Panc1 (cell line): ENCODE results near the gene WFDC12. TPM values are rescaled to one million over a fixed set of nuclear protein-coding genes. Genes with fewer than 3 reads are reported as not detected.

Experiments used
- ATAC-seq: fragments of 200-7000 bp; cut with Tn5 transposase; 2 replicates; pipeline ENCODE4 v1.9.1; 2020; ENCODE audit warnings: mild to moderate bottlenecking, moderate library complexity
- BruUV-seq: library from RNA; stranded (reverse); fragments of 400-500 nt; replicated peaks from 2 replicates; lab custom pipeline; 2021; lab: Mats Ljungman, UMichigan
- CTCF ChIA-PET: fragments of 300-600 bp; sonication (Branson Sonifier 250); formaldehyde crosslinking; loops from one replicate; lab custom pipeline; 2022; ENCODE audit warnings: antibody characterized with exemption; lab: Charles Lee
- POLR2A ChIA-PET: fragments of 300-600 bp; sonication (Branson Sonifier 250); formaldehyde crosslinking; loops from one replicate; lab custom pipeline; 2022; ENCODE audit warnings: antibody characterized with exemption; lab: Charles Lee
- DNase-seq: peaks from one replicate; pipeline ENCODE4 v3.0.0-alpha.2; 2010; ENCODE audit warnings: low read depth, low spot score
- H3K27ac ChIP-seq: 2 replicates; pipeline ENCODE4 v1.5.1; 2011; ENCODE audit warnings: mild to moderate bottlenecking, low read length, inconsistent platforms
- H3K27me3 ChIP-seq: fragments of 200-500 bp; sonication (Bioruptor generic); 2 replicates; pipeline ENCODE4 v1.6.0; 2014; ENCODE audit warnings: low read length, inconsistent platforms; ENCODE audit not compliant: control insufficient read depth, insufficient read depth
- H3K36me3 ChIP-seq: fragments of 200-500 bp; sonication (Bioruptor generic); 2 replicates; pipeline ENCODE4 v1.5.1; 2014; ENCODE audit warnings: inconsistent platforms, mild to moderate bottlenecking, low read length, moderate library complexity; ENCODE audit not compliant: control insufficient read depth, insufficient read depth
- H3K4me1 ChIP-seq: 2 replicates; pipeline ENCODE4 v1.5.1; 2011; ENCODE audit warnings: inconsistent platforms, mild to moderate bottlenecking, low read length, moderate library complexity; ENCODE audit not compliant: control insufficient read depth, insufficient read depth
- H3K4me3 ChIP-seq, 2 experiments: 2 replicates each; pipeline ENCODE4 v1.5.1; 2011 to 2012; ENCODE audit warnings: low read depth in 2 of 2, low read length in 2 of 2, mild to moderate bottlenecking in 2 of 2, inconsistent platforms in 1 of 2, moderate library complexity in 1 of 2
- H3K9me3 ChIP-seq: fragments of 200-500 bp; sonication (Bioruptor generic); 2 replicates; pipeline ENCODE4 v1.5.1; 2014; ENCODE audit warnings: low read depth, mild to moderate bottlenecking, inconsistent platforms, low read length, moderate library complexity; ENCODE audit not compliant: control insufficient read depth, insufficient read depth
- POLR2AphosphoS5 ChIP-seq: IDR thresholded peaks from 2 replicates; pipeline ENCODE4 v1.6.1; 2012; ENCODE audit warnings: mild to moderate bottlenecking, low read depth, low read length, moderate library complexity
- SIN3A ChIP-seq: IDR thresholded peaks from 2 replicates; pipeline ENCODE4 v1.6.1; 2012; ENCODE audit warnings: low read depth, mild to moderate bottlenecking, low read length, moderate library complexity, borderline replicate concordance; ENCODE audit not compliant: insufficient read depth
- TCF7L2 ChIP-seq: IDR thresholded peaks from 2 replicates; pipeline ENCODE4 v1.6.1; 2011; ENCODE audit warnings: mild to moderate bottlenecking, low read depth, low read length, inconsistent platforms
- in situ Hi-C: cut with HindIII; loops from 2 replicates; pipeline ENCODE4 v1.10.0; 2016; ENCODE audit warnings: low sequenced_read_pairs, low pct_unique_long_range_greater_than_20kb
- intact Hi-C: fragments of 100-400 bp; cut with micrococcal nuclease; formaldehyde crosslinking; loops from one replicate; pipeline ENCODE4 v1.10.0; 2022; ENCODE audit not compliant: unreplicated experiment
- total RNA-seq: library from RNA; stranded (reverse); gene quantifications from one replicate; pipeline ENCODE4 v1.2.1, GENCODE V29; 2021; ENCODE audit not compliant: unreplicated experiment
- TF ChIP-seq, protein P1 (sequence below): fragments of 450-650 bp; IDR thresholded peaks from 2 replicates; pipeline ENCODE4 v1.5.1; 2017; ENCODE audit warnings: mild to moderate bottlenecking
- TF ChIP-seq, protein P2 (sequence below), 2 experiments: IDR thresholded peaks; 2 replicates each; pipeline ENCODE4 v1.6.1; 2011 to 2012; ENCODE audit warnings: low read depth in 2 of 2, control low read depth in 1 of 2, low read length in 1 of 2, mild to moderate bottlenecking in 1 of 2, moderate library complexity in 1 of 2; ENCODE audit not compliant: insufficient read depth in 1 of 2

The WFDC12 gene
- total RNA-seq, 1 experiment from 2014 or later: not detected

- Histone ChIP-seq H3K27me3 (peaks cover 5% of the 10 kb centered on the region), H3K36me3 (no peaks in the 10 kb centered on the region), H3K4me3 (no peak overlapping the region), H3K4me1 (no peaks in the 10 kb centered on the region), H3K27ac (no peak overlapping the region), H3K9me3 (no peaks in the 10 kb centered on the region)
- ATAC-seq (no peak), DNase-seq (no peak)
- TF ChIP-seq POLR2AphosphoS5 (no peak), SIN3A (no peak), TCF7L2 (no peak)
- TF ChIP-seq, protein P1, sequence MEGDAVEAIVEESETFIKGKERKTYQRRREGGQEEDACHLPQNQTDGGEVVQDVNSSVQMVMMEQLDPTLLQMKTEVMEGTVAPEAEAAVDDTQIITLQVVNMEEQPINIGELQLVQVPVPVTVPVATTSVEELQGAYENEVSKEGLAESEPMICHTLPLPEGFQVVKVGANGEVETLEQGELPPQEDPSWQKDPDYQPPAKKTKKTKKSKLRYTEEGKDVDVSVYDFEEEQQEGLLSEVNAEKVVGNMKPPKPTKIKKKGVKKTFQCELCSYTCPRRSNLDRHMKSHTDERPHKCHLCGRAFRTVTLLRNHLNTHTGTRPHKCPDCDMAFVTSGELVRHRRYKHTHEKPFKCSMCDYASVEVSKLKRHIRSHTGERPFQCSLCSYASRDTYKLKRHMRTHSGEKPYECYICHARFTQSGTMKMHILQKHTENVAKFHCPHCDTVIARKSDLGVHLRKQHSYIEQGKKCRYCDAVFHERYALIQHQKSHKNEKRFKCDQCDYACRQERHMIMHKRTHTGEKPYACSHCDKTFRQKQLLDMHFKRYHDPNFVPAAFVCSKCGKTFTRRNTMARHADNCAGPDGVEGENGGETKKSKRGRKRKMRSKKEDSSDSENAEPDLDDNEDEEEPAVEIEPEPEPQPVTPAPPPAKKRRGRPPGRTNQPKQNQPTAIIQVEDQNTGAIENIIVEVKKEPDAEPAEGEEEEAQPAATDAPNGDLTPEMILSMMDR: no peak
- TF ChIP-seq, protein P2, sequence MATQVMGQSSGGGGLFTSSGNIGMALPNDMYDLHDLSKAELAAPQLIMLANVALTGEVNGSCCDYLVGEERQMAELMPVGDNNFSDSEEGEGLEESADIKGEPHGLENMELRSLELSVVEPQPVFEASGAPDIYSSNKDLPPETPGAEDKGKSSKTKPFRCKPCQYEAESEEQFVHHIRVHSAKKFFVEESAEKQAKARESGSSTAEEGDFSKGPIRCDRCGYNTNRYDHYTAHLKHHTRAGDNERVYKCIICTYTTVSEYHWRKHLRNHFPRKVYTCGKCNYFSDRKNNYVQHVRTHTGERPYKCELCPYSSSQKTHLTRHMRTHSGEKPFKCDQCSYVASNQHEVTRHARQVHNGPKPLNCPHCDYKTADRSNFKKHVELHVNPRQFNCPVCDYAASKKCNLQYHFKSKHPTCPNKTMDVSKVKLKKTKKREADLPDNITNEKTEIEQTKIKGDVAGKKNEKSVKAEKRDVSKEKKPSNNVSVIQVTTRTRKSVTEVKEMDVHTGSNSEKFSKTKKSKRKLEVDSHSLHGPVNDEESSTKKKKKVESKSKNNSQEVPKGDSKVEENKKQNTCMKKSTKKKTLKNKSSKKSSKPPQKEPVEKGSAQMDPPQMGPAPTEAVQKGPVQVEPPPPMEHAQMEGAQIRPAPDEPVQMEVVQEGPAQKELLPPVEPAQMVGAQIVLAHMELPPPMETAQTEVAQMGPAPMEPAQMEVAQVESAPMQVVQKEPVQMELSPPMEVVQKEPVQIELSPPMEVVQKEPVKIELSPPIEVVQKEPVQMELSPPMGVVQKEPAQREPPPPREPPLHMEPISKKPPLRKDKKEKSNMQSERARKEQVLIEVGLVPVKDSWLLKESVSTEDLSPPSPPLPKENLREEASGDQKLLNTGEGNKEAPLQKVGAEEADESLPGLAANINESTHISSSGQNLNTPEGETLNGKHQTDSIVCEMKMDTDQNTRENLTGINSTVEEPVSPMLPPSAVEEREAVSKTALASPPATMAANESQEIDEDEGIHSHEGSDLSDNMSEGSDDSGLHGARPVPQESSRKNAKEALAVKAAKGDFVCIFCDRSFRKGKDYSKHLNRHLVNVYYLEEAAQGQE (IDR thresholded peaks at IDR 0.05; ENCODE audit: insufficient read depth in 1 of 2, low read depth in 2 of 2, low read length in 1 of 2): no peak
- BruUV-seq: no TSS peak
- ChIA-PET POLR2A (no interaction called here), CTCF (no interaction called here)
- in situ Hi-C loops (no loop called here), intact Hi-C loops (no loop called here)
Observed at GRCh38 chr20:45115386-45115774, 8.9 kb downstream of the WFDC12 start.

DNA sequence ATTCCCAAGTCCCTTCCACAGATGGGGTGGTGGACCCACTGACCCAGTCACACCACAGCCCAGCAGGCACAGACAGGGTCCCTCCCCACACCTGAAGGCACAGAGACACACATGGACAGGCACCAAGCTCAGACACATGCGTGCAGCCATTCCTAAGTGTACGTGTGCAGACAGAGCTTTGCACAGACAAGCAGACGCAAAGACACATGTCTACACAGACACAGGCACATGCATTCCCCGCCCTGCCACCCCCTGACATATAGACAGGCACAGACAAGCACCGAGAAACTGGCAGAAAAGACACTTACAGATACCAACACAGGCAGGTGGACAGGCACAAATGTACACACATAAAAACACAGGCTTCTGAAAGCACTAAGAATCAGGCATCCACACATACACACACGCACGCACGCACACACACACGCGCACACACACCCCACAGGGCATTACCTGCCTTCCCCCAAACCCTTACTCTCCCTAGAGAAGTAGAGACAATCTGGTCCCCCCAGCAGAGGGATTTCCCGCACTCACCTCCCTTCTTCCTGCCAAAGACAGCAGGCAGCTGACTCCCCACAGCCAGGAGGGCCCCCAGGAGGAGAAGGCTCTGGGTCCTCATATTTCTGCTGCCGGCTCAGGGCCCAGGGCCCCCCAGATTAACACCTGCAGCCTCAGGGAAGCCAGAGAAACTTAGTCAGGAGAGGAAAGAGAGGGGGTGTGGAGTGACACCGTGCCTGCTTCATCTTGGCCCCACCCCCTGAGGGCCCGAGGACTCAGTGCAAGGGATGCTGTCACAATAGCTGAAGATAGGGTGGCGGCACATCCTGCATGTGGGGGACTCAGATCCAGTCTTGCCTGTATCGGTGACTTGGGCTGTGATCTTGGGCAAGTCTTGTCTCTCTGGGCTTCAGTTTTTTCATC lies 9.5 kb downstream of the WFDC12 start, which contains the start of gene WFDC5:
Gene WFDC5, minus strand, starts transcription at position 710 of the 921 bp plus-strand sequence. Its CDS starts 91 bp downstream, at position 619.
- H3K4me3 ChIP-seq: no peak within 1 kb of the TSS
- ATAC-seq: no peak
- H3K9me3 ChIP-seq: no peaks in the 10 kb centered on the region
- POLR2A ChIA-PET: interaction anchor here (0.5 kb wide), 1 partner anchor 101 kb away, joined by 15 read pairs; no protein-coding TSS in a partner anchor
- H3K27ac ChIP-seq: no peak within 1 kb of the TSS
- in situ Hi-C loops (no loop called here), intact Hi-C loops (no loop called here)
- H3K27me3 ChIP-seq: peaks cover 4% of the 10 kb centered on the region; the same call in 1 of the 2 replicates
- no peak for TF ChIP-seq TCF7L2
- TF ChIP-seq, protein P1: no peak
- no peak for TF ChIP-seq POLR2AphosphoS5
- TF ChIP-seq, protein P2 (IDR thresholded peaks at IDR 0.05; ENCODE audit: insufficient read depth in 1 of 2, low read depth in 2 of 2, low read length in 1 of 2): no peak
- no peak for TF ChIP-seq SIN3A
- BruUV-seq: no TSS peak
- DNase-seq: no peak
- CTCF ChIA-PET: no interaction called here
- H3K4me1 ChIP-seq: no peaks in the 10 kb centered on the region
- no peaks in the 10 kb centered on the region for H3K36me3 ChIP-seq
